HG03575 (cell line): ENCODE results near the gene EBF3.

ENCODE experiments used
- ATAC-seq: cut with Tn5 transposase; IDR thresholded peaks from one replicate; pipeline ENCODE4 v1.9.1; 2021; ENCODE audit not compliant: unreplicated experiment, insufficient number of reproducible peaks, low FRiP score; ENCODE audit errors: extremely low read depth

EBF3 gene

GRCh38 chr10:129898706-129899268, 65.3 kb downstream of the EBF3 start:
- no peak for ATAC-seq

GRCh38 chr10:129897871-129898626, 66.0 kb downstream of the EBF3 start:
- ATAC-seq: no peak

GRCh38 chr10:129896860-129897200, 67.2 kb downstream of the EBF3 start:
- ATAC-seq: no peak

- ATAC-seq: no peak
These were observed 67.8 kb downstream of the EBF3 start for GRCh38 chr10:129896136-129896859.

- no peak for ATAC-seq
These were observed 68.3 kb downstream of the EBF3 start for GRCh38 chr10:129895811-129896135.

GRCh38 chr10:129894698-129895097, 69.4 kb downstream of the EBF3 start:
- no peak for ATAC-seq

- ATAC-seq: no peak
These were observed 70.7 kb downstream of the EBF3 start for GRCh38 chr10:129893104-129894089.

GRCh38 chr10:129892548-129893052, 71.5 kb downstream of the EBF3 start:
- no peak for ATAC-seq

GRCh38 chr10:129891806-129892205, 72.3 kb downstream of the EBF3 start:
- ATAC-seq: no peak

GRCh38 chr10:129890170-129890569, 73.9 kb downstream of the EBF3 start:
- ATAC-seq: no peak

GRCh38 chr10:129888784-129889616, 75.1 kb downstream of the EBF3 start:
- no peak for ATAC-seq

- no peak for ATAC-seq
These were observed 75.9 kb downstream of the EBF3 start for GRCh38 chr10:129887986-129888783.

- ATAC-seq: no peak
These were observed 76.6 kb downstream of the EBF3 start for GRCh38 chr10:129887381-129887905.

GRCh38 chr10:129886263-129886662, 77.8 kb downstream of the EBF3 start:
- no peak for ATAC-seq

GRCh38 chr10:129885526-129885925, 78.5 kb downstream of the EBF3 start:
- no peak for ATAC-seq

- ATAC-seq: no peak
These were observed 79.5 kb downstream of the EBF3 start for GRCh38 chr10:129884398-129885078.
